Effector memory CD8-positive, alpha-beta T cell (primary cell): ENCODE measurements around the gene HNRNPC.

Experiments used
- ATAC-seq: fragments of 150-1000 bp; cut with Tn5 transposase; replicated peaks from 2 replicates; pipeline ENCODE4 v1.10.0; 2021; ENCODE audit warnings: mild to moderate bottlenecking, moderate library complexity
- DNase-seq, 3 experiments: peaks; one replicate each; pipeline ENCODE4 v3.0.0; 2021
- H3K27ac Mint-ChIP-seq, 2 donors: one replicate each; pipeline ENCODE4 v1.8.0; 2022; ENCODE audit warnings: mild to moderate bottlenecking in 2 of 2, mixed read lengths in 2 of 2, moderate library complexity in 2 of 2
- H3K27me3 Mint-ChIP-seq, 2 donors: one replicate each; pipeline ENCODE4 v1.8.0; 2022; ENCODE audit warnings: mixed read lengths in 2 of 2
- H3K36me3 Mint-ChIP-seq: one replicate; pipeline ENCODE4 v1.8.0; 2022; ENCODE audit warnings: mild to moderate bottlenecking, moderate library complexity, mixed read lengths; ENCODE audit not compliant: insufficient read depth
- H3K4me1 Mint-ChIP-seq, 2 donors: one replicate each; pipeline ENCODE4 v1.8.0; 2022; ENCODE audit warnings: low read depth in 2 of 2, mixed read lengths in 2 of 2
- H3K4me3 Mint-ChIP-seq, 2 donors: one replicate each; pipeline ENCODE4 v1.8.0; 2022; ENCODE audit warnings: mild to moderate bottlenecking in 2 of 2, mixed read lengths in 2 of 2, moderate library complexity in 2 of 2
- H3K9me3 Mint-ChIP-seq, 2 donors: one replicate each; pipeline ENCODE4 v1.8.0; 2022; ENCODE audit warnings: mixed read lengths in 2 of 2

Gene HNRNPC

GRCh38 chr14:21248739-21249411 is 20.4 kb downstream of the HNRNPC start:
- Mint-ChIP-seq H3K36me3 (peaks cover 100% of the 10 kb centered on the region), H3K4me3 (peak overlapping the region in 1 of 2 donors; percentile 24), H3K27me3 (no peaks in the 10 kb centered on the region), H3K27ac (peak overlapping the region in 1 of 2 donors; percentile 81), H3K4me1 (peaks cover 50 to 69% of the 10 kb centered on the region in 2 donors), H3K9me3 (no peaks in the 10 kb centered on the region)
- DNase-seq (no peak), ATAC-seq (no peak)

GRCh38 chr14:21248338-21248737 is 20.9 kb downstream of the HNRNPC start:
- ATAC-seq, result no peak
- Mint-ChIP-seq H3K4me1 (peaks cover 46 to 69% of the 10 kb centered on the region in 2 donors), H3K4me3 (peak overlapping the region in 1 of 2 donors; percentile 24), H3K27me3 (no peaks in the 10 kb centered on the region), H3K9me3 (no peaks in the 10 kb centered on the region), H3K36me3 (peaks cover 100% of the 10 kb centered on the region), H3K27ac (peak overlapping the region in 1 of 2 donors; percentile 36)
- no peak for DNase-seq

- H3K36me3 Mint-ChIP-seq, result peaks cover 96% of the 10 kb centered on the region
- H3K27ac Mint-ChIP-seq, result peak overlapping the region in 1 of 2 donors; percentile 87
- ATAC-seq (no peak), DNase-seq (no peak)
- no peaks in the 10 kb centered on the region for H3K27me3 Mint-ChIP-seq
- H3K9me3 Mint-ChIP-seq, result no peaks in the 10 kb centered on the region
- peaks cover 49 to 68% of the 10 kb centered on the region in 2 donors for H3K4me1 Mint-ChIP-seq
- H3K4me3 Mint-ChIP-seq, result peak overlapping the region in 1 of 2 donors; percentile 37
Observed at GRCh38 chr14:21245813-21246212, 23.4 kb downstream of the HNRNPC start.

GRCh38 chr14:21244544-21244943 is 24.7 kb downstream of the HNRNPC start:
- ATAC-seq (peak; percentile 18), DNase-seq (no peak)
- H3K9me3 Mint-ChIP-seq, result no peaks in the 10 kb centered on the region
- peaks cover 51 to 65% of the 10 kb centered on the region in 2 donors for H3K4me1 Mint-ChIP-seq
- H3K27me3 Mint-ChIP-seq, result no peaks in the 10 kb centered on the region
- H3K27ac Mint-ChIP-seq, result peak overlapping the region; percentile 17 to 73
- peaks cover 90% of the 10 kb centered on the region for H3K36me3 Mint-ChIP-seq
- H3K4me3 Mint-ChIP-seq, result peak overlapping the region; percentile 28 to 36

- DNase-seq, result no peak
- no peaks in the 10 kb centered on the region for H3K9me3 Mint-ChIP-seq
- peak overlapping the region in 1 of 2 donors; percentile 52 for H3K4me3 Mint-ChIP-seq
- no peak for ATAC-seq
- peaks cover 87% of the 10 kb centered on the region for H3K36me3 Mint-ChIP-seq
- peak overlapping the region; percentile 67 to 73 for H3K27ac Mint-ChIP-seq
- H3K27me3 Mint-ChIP-seq, result no peaks in the 10 kb centered on the region
- H3K4me1 Mint-ChIP-seq, result peaks cover 62 to 69% of the 10 kb centered on the region in 2 donors
Observed at GRCh38 chr14:21241218-21241819, 27.9 kb downstream of the HNRNPC start.

- Mint-ChIP-seq H3K27me3 (no peaks in the 10 kb centered on the region), H3K36me3 (peaks cover 85% of the 10 kb centered on the region), H3K4me3 (no peak overlapping the region), H3K27ac (peak overlapping the region; percentile 67 to 73), H3K4me1 (peaks cover 58 to 67% of the 10 kb centered on the region in 2 donors), H3K9me3 (no peaks in the 10 kb centered on the region)
- DNase-seq (no peak), ATAC-seq (no peak)
Observed at GRCh38 chr14:21240417-21240816, 28.8 kb downstream of the HNRNPC start.

- H3K4me1 Mint-ChIP-seq, result peaks cover 59 to 70% of the 10 kb centered on the region in 2 donors
- H3K9me3 Mint-ChIP-seq, result no peaks in the 10 kb centered on the region
- no peak for ATAC-seq
- DNase-seq, result no peak
- no peaks in the 10 kb centered on the region for H3K27me3 Mint-ChIP-seq
- H3K27ac Mint-ChIP-seq, result peak overlapping the region; percentile 38 to 84
- peaks cover 85% of the 10 kb centered on the region for H3K36me3 Mint-ChIP-seq
- H3K4me3 Mint-ChIP-seq, result no peak overlapping the region
Observed at GRCh38 chr14:21238823-21239518, 30.3 kb downstream of the HNRNPC start.

GRCh38 chr14:21236948-21237797 is 32.1 kb downstream of the HNRNPC start:
- H3K27me3 Mint-ChIP-seq, result no peaks in the 10 kb centered on the region
- peak overlapping the region; percentile 46 to 48 for H3K4me3 Mint-ChIP-seq
- peaks cover 86% of the 10 kb centered on the region for H3K36me3 Mint-ChIP-seq
- ATAC-seq (peak; percentile 25), DNase-seq (no peak)
- peaks cover 62 to 71% of the 10 kb centered on the region in 2 donors for H3K4me1 Mint-ChIP-seq
- peak overlapping the region; percentile 68 to 80 for H3K27ac Mint-ChIP-seq
- H3K9me3 Mint-ChIP-seq, result no peaks in the 10 kb centered on the region

GRCh38 chr14:21234112-21234511 is 35.1 kb downstream of the HNRNPC start:
- peaks cover 93% of the 10 kb centered on the region for H3K36me3 Mint-ChIP-seq
- no peak for ATAC-seq
- DNase-seq, result no peak
- H3K27me3 Mint-ChIP-seq, result no peaks in the 10 kb centered on the region
- no peaks in the 10 kb centered on the region for H3K9me3 Mint-ChIP-seq
- H3K4me1 Mint-ChIP-seq, result peaks cover 71 to 84% of the 10 kb centered on the region in 2 donors
- H3K4me3 Mint-ChIP-seq, result peak overlapping the region; percentile 40 to 52
- peak overlapping the region; percentile 80 to 81 for H3K27ac Mint-ChIP-seq

GRCh38 chr14:21233457-21234076 is 35.7 kb downstream of the HNRNPC start:
- H3K27me3 Mint-ChIP-seq, result no peaks in the 10 kb centered on the region
- peaks cover 65 to 79% of the 10 kb centered on the region in 2 donors for H3K4me1 Mint-ChIP-seq
- no peaks in the 10 kb centered on the region for H3K9me3 Mint-ChIP-seq
- DNase-seq (no peak), ATAC-seq (no peak)
- peak overlapping the region; percentile 16 to 40 for H3K4me3 Mint-ChIP-seq
- H3K27ac Mint-ChIP-seq, result peak overlapping the region; percentile 80 to 81
- H3K36me3 Mint-ChIP-seq, result peaks cover 93% of the 10 kb centered on the region

GRCh38 chr14:21231020-21231652 is 38.1 kb downstream of the HNRNPC start:
- peaks cover 56 to 69% of the 10 kb centered on the region in 2 donors for H3K4me1 Mint-ChIP-seq

GRCh38 chr14:21229821-21230220 is 39.4 kb downstream of the HNRNPC start:
- peaks cover 51 to 61% of the 10 kb centered on the region in 2 donors for H3K4me1 Mint-ChIP-seq
- no peaks in the 10 kb centered on the region for H3K9me3 Mint-ChIP-seq
- H3K27ac Mint-ChIP-seq, result peak overlapping the region; percentile 91 to 93
- H3K4me3 Mint-ChIP-seq, result peak overlapping the region; percentile 76
- H3K27me3 Mint-ChIP-seq, result no peaks in the 10 kb centered on the region
- no peak for DNase-seq
- peak; percentile 89 for ATAC-seq
- H3K36me3 Mint-ChIP-seq, result peaks cover 98% of the 10 kb centered on the region

More at GRCh38 chr14:21231020-21231652, 38.1 kb downstream of the HNRNPC start:
- peak; percentile 44 for ATAC-seq
- Mint-ChIP-seq H3K36me3 (peaks cover 96% of the 10 kb centered on the region), H3K27me3 (no peaks in the 10 kb centered on the region), H3K4me3 (peak overlapping the region; percentile 76), H3K27ac (peak overlapping the region; percentile 91 to 93), H3K9me3 (no peaks in the 10 kb centered on the region)
- DNase-seq, result peak; percentile 36 to 41 (median 38)
